ENCODE measurements around the gene RPN2.
A peak's percentile ranks its signal among the peaks of the same experiment; 100 is the strongest.
"Not testable (repeated sequence)": the region's sequence is repeated elsewhere in the genome, so short reads cannot be mapped to it uniquely, and the experiment has no call there.

The RPN2 gene

GRCh38 chr20:37178839-37179682, at the start of gene RPN2, which contains the start of gene MROH8:
Gene RPN2 (plus strand): TSS chr20:37179330. CDS start chr20:37179357, 27 bp downstream.
Gene MROH8 (minus strand): TSS chr20:37179548.
- DNase-seq (ENCODE audit: low spot score): peak; percentile 97

GRCh38 chr20:37131486-37131885, 47.6 kb upstream of the RPN2 start:
- DNase-seq (ENCODE audit: low spot score): no peak

GRCh38 chr20:37133952-37134351, 45.2 kb upstream of the RPN2 start:
- no peak for DNase-seq (ENCODE audit: low spot score)

- no peak for DNase-seq (ENCODE audit: low spot score)
Measured at GRCh38 chr20:37137547-37137946, 41.6 kb upstream of the RPN2 start.

- no peak for DNase-seq (ENCODE audit: low spot score)
Measured at GRCh38 chr20:37142708-37143107, 36.4 kb upstream of the RPN2 start.

GRCh38 chr20:37144856-37145404, 34.2 kb upstream of the RPN2 start:
- no peak for DNase-seq (ENCODE audit: low spot score)

GRCh38 chr20:37147250-37147649, 31.9 kb upstream of the RPN2 start:
- no peak for DNase-seq (ENCODE audit: low spot score)

GRCh38 chr20:37150864-37151263, 28.3 kb upstream of the RPN2 start:
- not testable (repeated sequence) for DNase-seq (ENCODE audit: low spot score)

GRCh38 chr20:37151529-37151928, 27.6 kb upstream of the RPN2 start:
- no peak for DNase-seq (ENCODE audit: low spot score)

- DNase-seq (ENCODE audit: low spot score): no peak
Measured at GRCh38 chr20:37152284-37152683, 26.8 kb upstream of the RPN2 start.

- no peak for DNase-seq (ENCODE audit: low spot score)
Measured at GRCh38 chr20:37154684-37155298, 24.3 kb upstream of the RPN2 start.

GRCh38 chr20:37155987-37156386, 23.1 kb upstream of the RPN2 start:
- no peak for DNase-seq (ENCODE audit: low spot score)

GRCh38 chr20:37158248-37158647, 20.9 kb upstream of the RPN2 start:
- DNase-seq (ENCODE audit: low spot score): no peak

- no peak for DNase-seq (ENCODE audit: low spot score)
Measured at GRCh38 chr20:37160683-37161082, 18.4 kb upstream of the RPN2 start.

- peak; percentile 37 for DNase-seq (ENCODE audit: low spot score)
Measured at GRCh38 chr20:37161830-37162549, 17.1 kb upstream of the RPN2 start.

- DNase-seq (ENCODE audit: low spot score): no peak
Measured at GRCh38 chr20:37162646-37163045, 16.5 kb upstream of the RPN2 start.

GRCh38 chr20:37163832-37164554, 15.1 kb upstream of the RPN2 start:
- DNase-seq (ENCODE audit: low spot score): no peak

- no peak for DNase-seq (ENCODE audit: low spot score)
Measured at GRCh38 chr20:37165031-37165430, 14.1 kb upstream of the RPN2 start.

GRCh38 chr20:37166867-37167266, 12.3 kb upstream of the RPN2 start:
- no peak for DNase-seq (ENCODE audit: low spot score)

- no peak for DNase-seq (ENCODE audit: low spot score)
Measured at GRCh38 chr20:37172836-37173235, 6.3 kb upstream of the RPN2 start.

- peak; percentile 31 for DNase-seq (ENCODE audit: low spot score)
Measured at GRCh38 chr20:37179683-37180524, 774 bp downstream of the RPN2 start.

Data from AG08395 (cell line).